ENCODE data around the gene NADSYN1.
"Not testable (repeated sequence)": the region's sequence is repeated elsewhere in the genome, so short reads cannot be mapped to it uniquely, and the experiment has no call there.

Gene NADSYN1

DNA sequence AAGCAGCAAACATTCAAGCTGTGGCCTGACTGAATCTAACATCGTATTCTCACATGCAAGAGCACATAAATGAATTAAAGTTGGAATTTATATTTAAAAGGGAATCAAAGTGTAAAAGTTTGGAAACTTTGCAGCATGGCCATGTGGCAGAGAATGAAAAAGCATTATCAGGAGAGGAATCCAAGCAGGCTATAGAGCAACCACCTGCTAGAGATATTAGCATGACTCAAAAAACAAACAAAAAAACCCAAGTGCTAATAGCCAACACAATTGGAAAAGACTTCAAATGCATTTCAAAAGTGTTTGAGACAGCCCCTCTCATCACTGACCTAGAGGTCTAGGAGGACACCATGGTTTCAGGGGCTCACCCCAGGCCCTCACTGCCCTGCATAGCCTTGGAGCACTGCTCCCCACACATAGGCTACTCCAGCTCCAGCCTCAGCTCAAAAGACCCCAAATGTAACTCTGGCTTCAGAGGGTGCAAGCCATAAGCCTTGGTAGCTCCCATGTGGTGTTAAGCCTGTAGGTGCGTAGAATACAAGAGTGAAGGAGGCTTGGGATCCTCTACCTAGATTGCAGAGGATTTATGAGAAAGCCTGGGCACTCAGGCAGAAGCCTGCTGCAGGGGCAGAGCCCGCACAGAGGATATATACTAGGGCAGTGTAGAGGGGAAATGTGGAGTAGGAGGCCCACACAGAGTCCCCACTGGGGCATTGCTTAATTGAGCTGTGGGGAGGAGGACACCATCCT, 72.4 kb downstream of the NADSYN1 start:
- DNase-seq, result no peak

- no peak for DNase-seq
Measured at GRCh38 chr11:71525938-71526495, 73.0 kb downstream of the NADSYN1 start.

GRCh38 chr11:71526796-71527575, 74.0 kb downstream of the NADSYN1 start, which contains the start of gene KRTAP5-7:
Gene KRTAP5-7 (plus strand): TSS chr11:71527267. CDS start chr11:71527301, 34 bp downstream.
- DNase-seq, result not testable (repeated sequence)

DNA sequence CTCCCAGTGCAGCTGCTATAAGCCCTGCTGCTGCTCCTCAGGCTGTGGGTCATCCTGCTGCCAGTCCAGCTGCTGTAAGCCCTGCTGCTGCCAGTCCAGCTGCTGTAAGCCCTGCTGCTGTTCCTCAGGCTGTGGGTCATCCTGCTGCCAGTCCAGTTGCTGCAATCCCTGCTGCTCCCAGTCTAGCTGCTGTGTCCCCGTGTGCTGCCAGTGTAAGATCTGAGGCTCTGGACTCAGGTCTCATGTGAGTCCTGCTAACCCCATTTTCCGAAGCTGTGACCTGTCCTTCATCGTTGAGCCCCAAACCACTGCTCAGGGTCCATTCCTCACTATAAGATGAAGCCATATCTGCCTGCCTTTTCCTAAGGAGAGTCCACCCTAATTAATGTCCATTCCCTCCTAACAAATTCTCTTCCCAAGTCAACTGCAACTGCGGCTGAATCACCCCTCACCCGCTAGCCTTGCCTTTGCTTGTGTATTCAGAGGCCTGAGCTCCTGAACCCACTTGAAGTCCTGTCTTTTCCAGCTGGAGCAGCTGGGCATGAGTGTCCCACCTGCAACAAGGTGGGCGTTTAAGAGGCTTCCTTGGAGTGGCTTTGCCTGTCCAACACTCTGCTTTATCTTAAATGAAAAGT, 74.7 kb downstream of the NADSYN1 start:
- no peak for DNase-seq

- DNase-seq, result no peak
Measured at GRCh38 chr11:71530602-71531001, 77.6 kb downstream of the NADSYN1 start.

GRCh38 chr11:71532036-71532610, 79.1 kb downstream of the NADSYN1 start:
- no peak for DNase-seq

DNA sequence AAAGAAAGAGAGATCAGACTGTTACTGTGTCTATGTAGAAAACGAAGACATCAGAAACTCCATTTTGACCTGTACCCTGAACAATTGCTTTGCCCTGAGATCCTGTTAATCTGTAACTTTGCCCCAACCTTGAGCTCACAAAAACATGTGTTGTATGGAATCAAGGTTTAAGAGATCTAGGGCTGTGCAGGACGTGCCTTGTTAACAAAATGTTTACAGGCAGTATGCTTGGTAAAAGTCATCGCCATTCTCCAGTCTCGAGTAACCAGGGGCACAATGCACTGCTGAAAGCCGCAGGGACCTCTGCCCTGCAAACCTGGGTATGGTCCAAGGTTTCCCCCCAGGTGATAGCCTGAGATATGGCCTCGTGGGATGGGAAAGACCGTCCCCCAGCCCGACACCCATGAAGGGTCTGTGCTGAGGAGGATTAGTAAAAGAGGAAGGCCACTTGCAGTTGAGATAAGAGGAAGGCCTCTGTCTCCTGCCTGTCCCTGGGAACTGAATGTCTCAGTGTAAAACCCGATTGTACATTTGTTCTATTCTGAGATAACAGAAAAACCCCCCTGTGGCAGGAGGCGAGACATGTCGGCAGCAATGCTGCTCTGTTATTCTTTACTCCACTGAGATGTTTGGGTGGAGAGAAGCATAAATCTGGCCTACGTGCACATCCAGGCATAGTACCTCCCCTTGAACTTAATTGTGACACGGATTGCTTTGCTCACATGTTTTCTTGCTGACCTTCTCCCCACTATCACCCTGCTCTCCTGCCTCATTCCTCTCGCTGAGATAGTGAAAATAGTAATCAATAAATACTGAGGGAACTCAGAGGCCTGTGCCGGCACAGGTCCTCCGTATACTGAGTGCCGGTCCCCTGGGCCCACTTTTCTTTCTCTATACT, 82.0 kb downstream of the NADSYN1 start:
- DNase-seq, result not testable (repeated sequence)

- DNase-seq, result no peak
Measured at GRCh38 chr11:71535825-71536224, 82.8 kb downstream of the NADSYN1 start.

- DNase-seq, result no peak
Measured at GRCh38 chr11:71537537-71537936, 84.5 kb downstream of the NADSYN1 start.

GRCh38 chr11:71537977-71538665, 85.1 kb downstream of the NADSYN1 start, which contains the start of gene KRTAP5-8:
Gene KRTAP5-8 (plus strand): TSS chr11:71538025. CDS start chr11:71538056, 31 bp downstream.
- DNase-seq, result not testable (repeated sequence)

DNA sequence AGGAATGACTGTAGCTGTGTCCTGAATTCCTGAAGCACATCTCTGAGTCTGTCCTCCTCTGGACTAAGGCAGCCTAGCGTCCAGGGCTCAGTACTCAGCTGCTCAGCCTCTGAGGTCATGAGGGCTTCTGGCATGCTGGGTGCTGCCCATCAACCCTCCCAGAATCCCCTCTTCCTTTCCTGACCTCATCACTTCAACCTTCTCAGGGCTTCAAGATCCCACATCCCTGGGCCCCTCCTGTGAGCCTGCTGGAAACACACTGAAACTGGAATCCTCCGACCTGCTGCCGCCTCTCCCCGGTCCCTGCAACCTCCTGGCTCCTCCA, 85.6 kb downstream of the NADSYN1 start:
- no peak for DNase-seq

- DNase-seq, result no peak
Measured at GRCh38 chr11:71539017-71539416, 86.0 kb downstream of the NADSYN1 start.

DNA sequence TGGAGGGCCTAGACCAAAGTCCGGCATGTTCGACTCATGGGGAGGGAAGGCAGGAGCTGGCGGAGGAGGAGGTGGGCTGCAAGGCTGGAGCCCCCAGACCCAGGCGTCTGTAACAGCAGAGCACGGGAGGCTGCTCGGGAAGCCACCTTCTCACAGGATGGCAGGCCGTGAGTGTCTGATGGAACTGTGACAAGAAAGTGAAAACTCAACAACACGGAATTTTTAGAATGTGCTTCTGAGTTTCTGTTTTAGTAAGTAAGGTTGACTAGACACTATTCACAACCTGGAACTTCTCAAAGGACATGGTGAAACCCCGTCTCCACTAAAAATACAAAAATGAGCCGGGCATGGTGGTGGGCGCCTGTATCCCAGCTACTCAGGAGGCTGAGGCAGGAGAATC, 87.0 kb downstream of the NADSYN1 start:
- not testable (repeated sequence) for DNase-seq

DNA sequence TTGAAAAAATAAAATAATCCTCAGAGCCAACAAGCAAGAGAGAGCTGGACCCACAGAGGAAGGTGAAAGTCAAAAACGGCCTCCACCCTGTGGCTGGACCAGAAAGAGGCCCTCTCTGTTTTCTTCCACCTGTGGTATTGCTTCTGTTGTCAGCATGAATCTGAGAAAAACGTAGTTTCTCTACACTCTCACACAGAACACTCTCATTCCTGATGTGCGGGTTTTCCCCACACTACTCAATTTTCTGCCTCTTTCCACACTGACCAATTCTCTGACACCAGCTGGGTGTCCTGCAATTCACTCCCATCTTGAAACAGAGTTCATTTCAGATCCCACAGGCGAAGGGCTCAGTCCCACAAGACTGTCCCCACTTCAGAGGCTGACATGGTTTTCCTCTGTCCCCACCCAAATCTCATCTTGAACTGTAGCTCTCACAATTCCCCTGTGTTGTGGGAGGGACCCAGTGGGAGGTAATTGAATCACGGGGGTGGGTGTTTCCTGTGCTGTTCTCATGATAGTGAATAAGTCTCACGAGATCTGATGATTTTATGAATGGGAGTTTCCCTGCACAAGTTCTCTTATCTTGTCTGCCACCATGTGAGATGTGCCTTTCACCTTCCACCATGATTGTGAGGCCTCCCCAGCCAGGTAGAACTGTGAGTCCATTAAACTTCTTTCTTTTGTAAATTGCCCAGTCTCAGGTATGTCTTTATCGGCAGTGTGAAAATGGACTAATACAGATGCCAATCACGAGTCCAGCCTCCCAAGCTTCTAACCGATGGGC, 87.7 kb downstream of the NADSYN1 start:
- not testable (repeated sequence) for DNase-seq

DNA sequence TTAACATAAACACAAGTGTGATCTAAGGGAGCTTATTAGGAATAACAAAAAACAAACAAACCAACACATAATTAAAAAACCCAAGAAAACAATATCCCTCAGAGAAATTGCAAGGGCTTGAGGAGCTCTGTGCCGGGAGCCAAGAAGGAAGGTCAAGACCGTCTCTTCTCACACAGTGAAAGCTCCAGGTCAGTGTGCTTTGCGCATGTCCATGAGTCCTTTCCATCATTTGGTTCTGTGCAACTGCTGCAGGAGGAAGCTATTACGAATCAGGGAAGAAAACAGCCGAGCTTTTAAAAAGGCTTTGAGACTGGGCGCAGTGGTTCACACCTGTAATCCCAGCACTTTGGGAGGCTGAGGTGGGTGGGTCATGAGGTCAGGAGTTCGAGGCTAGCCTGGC, 89.4 kb downstream of the NADSYN1 start:
- no peak for DNase-seq

- no peak for DNase-seq
Measured at GRCh38 chr11:71542879-71543777, 90.1 kb downstream of the NADSYN1 start.

GRCh38 chr11:71543866-71544265, 90.9 kb downstream of the NADSYN1 start:
- DNase-seq, result no peak
